IMR-90 (cell line): ENCODE measurements around the gene SPCS1.

Source experiments
- BHLHE40 ChIP-seq: fragments of 150-350 bp; IDR thresholded peaks from 2 replicates; pipeline ENCODE4 v1.6.1; 2016; ENCODE audit warnings: mild to moderate bottlenecking, low read depth, low read length
- CEBPB ChIP-seq: IDR thresholded peaks from 2 replicates; pipeline ENCODE4 v1.6.1; 2012; ENCODE audit warnings: low read depth, low read length, improper control_type of control experiment
- CHD1 ChIP-seq: IDR thresholded peaks from 2 replicates; pipeline ENCODE4 v1.6.1; 2012; ENCODE audit warnings: low read depth, low read length, improper control_type of control experiment
- CTCF ChIP-seq: conservative IDR thresholded peaks from 2 replicates; pipeline ENCODE4 v1.5.1; 2012; ENCODE audit warnings: mild to moderate bottlenecking, low read depth, low read length, improper control_type of control experiment
- MAFK ChIP-seq: IDR thresholded peaks from 2 replicates; pipeline ENCODE4 v1.6.1; 2012; ENCODE audit warnings: low read depth, low read length, improper control_type of control experiment
- MAZ ChIP-seq: IDR thresholded peaks from 2 replicates; pipeline ENCODE4 v1.6.1; 2012; ENCODE audit warnings: low read depth, mild to moderate bottlenecking, low read length, improper control_type of control experiment, moderate library complexity, borderline replicate concordance
- MXI1 ChIP-seq: IDR thresholded peaks from 2 replicates; pipeline ENCODE4 v1.6.1; 2012; ENCODE audit warnings: low read depth, mild to moderate bottlenecking, low read length, moderate library complexity, borderline replicate concordance
- NFE2L2 ChIP-seq: fragments of 150-350 bp; IDR thresholded peaks from 2 replicates; pipeline ENCODE4 v1.6.1; 2016; ENCODE audit warnings: low read depth, mild to moderate bottlenecking, low read length
- POLR2A ChIP-seq: IDR thresholded peaks from 2 replicates; pipeline ENCODE4 v1.6.1; 2012; ENCODE audit warnings: mild to moderate bottlenecking, low read depth, low read length
- RAD21 ChIP-seq: IDR thresholded peaks from 2 replicates; pipeline ENCODE4 v1.6.1; 2012; ENCODE audit warnings: low read length, improper control_type of control experiment
- RFX5 ChIP-seq: IDR thresholded peaks from 2 replicates; pipeline ENCODE4 v1.8.0; 2012; ENCODE audit warnings: low read depth, mild to moderate bottlenecking, low read length, moderate library complexity
- SMC3 ChIP-seq: fragments of 150-350 bp; IDR thresholded peaks from 2 replicates; pipeline ENCODE4 v1.6.1; 2016; ENCODE audit warnings: low read depth, mild to moderate bottlenecking, antibody characterized with exemption, low read length, moderate library complexity
- USF2 ChIP-seq: fragments of 150-350 bp; IDR thresholded peaks from 2 replicates; pipeline ENCODE4 v1.6.1; 2017; ENCODE audit warnings: mild to moderate bottlenecking, antibody characterized with exemption, low read length, low read depth

- TF ChIP-seq SMC3: no peak
- TF ChIP-seq CTCF: no peak
- no peak for TF ChIP-seq POLR2A
- no peak for TF ChIP-seq MXI1
- no peak for TF ChIP-seq CEBPB
- no peak for TF ChIP-seq RAD21
- TF ChIP-seq MAZ: no peak
- no peak for TF ChIP-seq NFE2L2
- TF ChIP-seq BHLHE40: no peak
- TF ChIP-seq RFX5: no peak
- no peak for TF ChIP-seq MAFK
- no peak for TF ChIP-seq USF2
- no peak for TF ChIP-seq CHD1
Measured at GRCh38 chr3:52697632-52697965, 8.3 kb upstream of the SPCS1 start.
